Naive thymus-derived CD8-positive, alpha-beta T cell (primary cell): ENCODE results near the gene RAET1E. TPM values are rescaled to one million over a fixed set of nuclear protein-coding genes. Genes with fewer than 3 reads are reported as not detected.
"Not testable (repeated sequence)": the region's sequence is repeated elsewhere in the genome, so short reads cannot be mapped to it uniquely, and the experiment has no call there.

Experiments used
- ATAC-seq, 2 donors: fragments of 150-1000 bp; cut with Tn5 transposase in 1 of 2; sonication (Bioruptor Pico), chemical (Tn5 transposase) in 1 of 2; 1 replicate in 1 of 2; 2 replicates in 1 of 2; pipeline ENCODE4 v1.10.0; 2021; ENCODE audit warnings: mild to moderate bottlenecking in 2 of 2, moderate library complexity in 2 of 2
- POLR2A ChIA-PET: fragments of 350-600 bp; sonication (Branson Sonifier 250); formaldehyde crosslinking; loops from one replicate; lab custom pipeline; 2021; ENCODE audit warnings: antibody characterized with exemption; lab: Charles Lee
- DNase-seq, 10 donors: peaks; one replicate each; pipeline versions ENCODE4 v3.0.0 to v3.0.0-alpha.2; 2020 to 2022
- H3K27ac Mint-ChIP-seq, 10 donors: one replicate each; pipeline ENCODE4 v1.8.0; 2020 to 2022; ENCODE audit warnings: mild to moderate bottlenecking in 10 of 10, mixed read lengths in 10 of 10, moderate library complexity in 4 of 10, inconsistent platforms in 1 of 10
- H3K27me3 Mint-ChIP-seq, 5 donors: one replicate each; pipeline ENCODE4 v1.8.0; 2021 to 2022; ENCODE audit warnings: mixed read lengths in 5 of 5
- H3K36me3 Mint-ChIP-seq, 3 donors: one replicate each; pipeline ENCODE4 v1.8.0; 2020 to 2022; ENCODE audit warnings: mixed read lengths in 3 of 3, mild to moderate bottlenecking in 2 of 3, inconsistent platforms in 1 of 3
- H3K4me1 Mint-ChIP-seq, 4 donors: one replicate each; pipeline ENCODE4 v1.8.0; 2021 to 2022; ENCODE audit warnings: mixed read lengths in 4 of 4
- H3K4me3 Mint-ChIP-seq, 10 donors: one replicate each; pipeline ENCODE4 v1.8.0; 2020 to 2022; ENCODE audit warnings: mild to moderate bottlenecking in 10 of 10, mixed read lengths in 10 of 10, moderate library complexity in 6 of 10, inconsistent platforms in 1 of 10
- H3K9me3 Mint-ChIP-seq, 9 donors: one replicate each; pipeline ENCODE4 v1.8.0; 2020 to 2022; ENCODE audit warnings: mixed read lengths in 9 of 9, mild to moderate bottlenecking in 3 of 9, inconsistent platforms in 1 of 9, moderate library complexity in 1 of 9
- polyA plus RNA-seq, 3 donors: library from polyadenylated mRNA; unstranded; fragments of 300-500 nt; fragmentation: Illumina TruSeq; gene quantifications; one replicate each; pipeline ENCODE4 v1.2.3, GENCODE V29; 2021
- total RNA-seq, 8 experiments: library from RNA in 2 of 8; stranded (reverse) in 2 of 8; gene quantifications; one replicate each; pipeline ENCODE4 v1.2.3 and lab custom pipeline; 2021 to 2026

The RAET1E gene
- total and polyA plus RNA-seq, 5 experiments from 2014 or later: not detected

DNA sequence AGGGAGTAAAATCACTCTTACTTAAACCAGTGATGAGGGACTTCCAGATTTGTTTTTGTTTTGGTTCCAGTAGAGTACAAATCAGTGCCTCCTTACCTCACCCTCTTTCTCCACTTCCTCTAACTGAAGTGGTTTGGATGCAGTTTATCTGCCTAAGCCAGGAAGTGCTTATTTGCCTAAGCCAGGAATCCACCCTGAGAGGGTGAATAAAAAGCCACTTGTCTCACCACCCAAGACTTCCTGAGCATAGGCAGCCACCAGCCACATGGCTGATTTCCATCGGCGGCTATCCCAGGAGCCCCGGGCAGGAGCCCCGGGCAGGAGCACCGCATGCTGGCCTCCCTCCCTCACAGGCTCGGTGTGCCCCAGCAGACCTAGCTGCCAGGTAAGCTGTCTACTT lies 45.7 kb downstream of the RAET1E start:
- Mint-ChIP-seq H3K9me3 (no peaks in the 10 kb centered on the region), H3K36me3 (peaks cover 0 to 6% (median 0%) of the 10 kb centered on the region in 3 donors), H3K4me1 (peaks cover 2 to 20% (median 8%) of the 10 kb centered on the region in 4 donors), H3K27ac (no peak overlapping the region), H3K27me3 (peaks cover 0 to 26% (median 3%) of the 10 kb centered on the region in 5 donors), H3K4me3 (no peak overlapping the region)
- ATAC-seq (peak in 1 of 2 donors; percentile 65), DNase-seq (no peak)
- POLR2A ChIA-PET: no interaction called here

DNA sequence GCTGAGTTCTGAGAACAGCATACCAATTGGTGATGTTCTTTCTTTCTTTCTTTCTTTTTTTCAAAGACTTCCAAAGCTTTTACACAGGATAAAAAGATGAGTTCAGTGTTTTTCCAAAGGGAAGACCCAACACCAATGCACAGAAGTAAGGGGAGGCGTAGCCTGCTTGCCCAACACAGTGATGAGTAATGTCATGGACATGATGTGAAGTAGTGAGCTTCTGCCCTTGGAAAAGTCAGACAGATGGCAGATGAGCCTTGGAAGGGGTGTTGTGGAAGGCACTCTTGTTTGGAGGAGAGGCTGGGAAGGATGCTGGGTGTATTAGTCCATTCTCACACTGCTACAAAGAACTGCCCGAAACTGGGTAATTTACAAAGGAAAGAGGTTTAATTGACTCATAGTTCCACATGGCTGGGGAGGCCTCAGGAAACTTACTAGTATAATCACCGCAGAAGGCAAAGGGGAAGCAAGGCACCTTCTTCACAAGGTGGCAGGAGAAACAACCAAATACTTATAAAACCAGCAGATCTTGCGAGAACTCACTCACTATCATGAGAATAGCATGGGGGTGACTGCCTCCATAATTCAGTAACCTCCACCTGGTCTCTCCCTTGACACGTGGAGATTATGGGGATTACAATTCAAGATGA lies 46.3 kb downstream of the RAET1E start:
- Mint-ChIP-seq H3K36me3 (peaks cover 0 to 6% (median 0%) of the 10 kb centered on the region in 3 donors), H3K4me1 (peaks cover 2 to 20% (median 8%) of the 10 kb centered on the region in 4 donors), H3K4me3 (peak overlapping the region in 1 of 10 donors; percentile 21), H3K9me3 (no peaks in the 10 kb centered on the region), H3K27me3 (peaks cover 0 to 20% (median 3%) of the 10 kb centered on the region in 5 donors), H3K27ac (peak overlapping the region in 1 of 10 donors; percentile 20)
- DNase-seq: no peak
- ATAC-seq: no peak
- POLR2A ChIA-PET: no interaction called here

DNA sequence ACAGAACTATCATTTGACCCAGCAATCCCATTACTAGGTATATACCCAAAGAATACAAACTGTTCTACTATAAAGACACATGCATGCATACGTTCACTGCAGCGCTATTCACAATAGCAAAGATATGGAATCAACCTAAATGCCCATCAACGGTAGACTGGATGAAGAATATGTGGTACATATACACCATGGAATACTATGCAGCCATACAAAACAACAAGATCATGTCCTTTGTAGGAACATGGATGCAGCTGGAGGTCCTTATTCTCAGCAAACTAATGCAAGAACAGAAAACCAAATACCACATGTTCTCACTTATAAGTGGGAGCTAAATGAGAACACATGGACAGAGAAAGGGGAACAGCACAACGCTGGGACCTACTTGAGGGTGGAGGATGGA lies 49.6 kb downstream of the RAET1E start:
- DNase-seq, POLR2A ChIA-PET, H3K4me3 Mint-ChIP-seq, ATAC-seq, H3K36me3 Mint-ChIP-seq, H3K27ac Mint-ChIP-seq, H3K27me3 Mint-ChIP-seq, H3K9me3 Mint-ChIP-seq: not testable (repeated sequence)
- peaks cover 2 to 20% (median 8%) of the 10 kb centered on the region in 4 donors for H3K4me1 Mint-ChIP-seq

Other genes starting within 250 kb of the RAET1E start
- 10 to 100 TPM; 16.2 to 16.6 TPM for gene KATNA1, start 249.4 kb downstream of the RAET1E start, total RNA-seq
- 10 to 100 TPM; 17.3 to 24.9 (median 18.9) TPM for gene KATNA1, start 249.4 kb downstream of the RAET1E start, polyA plus RNA-seq
- gene LATS1, start 180.0 kb downstream of the RAET1E start, total RNA-seq: 10 to 100 TPM; 45.1 to 55.7 TPM
- 10 to 100 TPM in 2 of 3 donors, 1 to 10 TPM in 1; 6.8 to 14.2 (median 14.1) TPM for gene LATS1, start 180.0 kb downstream of the RAET1E start, polyA plus RNA-seq
- gene NUP43, start 151.6 kb downstream of the RAET1E start, total RNA-seq: 10 to 100 TPM; 62.0 to 66.1 TPM
- gene NUP43, start 151.6 kb downstream of the RAET1E start, polyA plus RNA-seq: 1 to 10 TPM; 2.4 to 6.3 (median 5.9) TPM
- gene PCMT1, start 148.4 kb downstream of the RAET1E start, total RNA-seq: 10 to 100 TPM; 53.4 to 54.8 TPM
- gene PCMT1, start 148.4 kb downstream of the RAET1E start, polyA plus RNA-seq: 100 to 1,000 TPM; 141 to 148 (median 145) TPM
- 1 to 10 TPM; 1.4 to 1.8 TPM for gene LRP11, start 33.8 kb downstream of the RAET1E start, total RNA-seq
- gene LRP11, start 33.8 kb downstream of the RAET1E start, polyA plus RNA-seq: under 1 TPM; 0.33 to 0.43 (median 0.37) TPM
- gene RAET1G, start 25.0 kb upstream of the RAET1E start, total RNA-seq: not detected
- gene RAET1G, start 25.0 kb upstream of the RAET1E start, polyA plus RNA-seq: not detected
- not detected for gene ULBP2, start 43.9 kb upstream of the RAET1E start, total RNA-seq
- gene ULBP2, start 43.9 kb upstream of the RAET1E start, polyA plus RNA-seq: under 1 TPM in 2 of 3 donors, not detected in 1; 0.37 to 0.41 TPM
- under 1 TPM in 1 of 2 experiments, not detected in 1; 0.16 TPM for gene ULBP1, start 65.8 kb upstream of the RAET1E start, total RNA-seq
- gene ULBP1, start 65.8 kb upstream of the RAET1E start, polyA plus RNA-seq: not detected
- gene RAET1L, start 127.4 kb upstream of the RAET1E start, total RNA-seq: not detected
- not detected for gene RAET1L, start 127.4 kb upstream of the RAET1E start, polyA plus RNA-seq
- under 1 TPM in 1 of 2 experiments, not detected in 1; 0.93 TPM for gene ULBP3, start 171.0 kb upstream of the RAET1E start, total RNA-seq
- 1 to 10 TPM in 1 of 3 donors, under 1 TPM in 1, not detected in 1; 0.40 to 1.3 TPM for gene ULBP3, start 171.0 kb upstream of the RAET1E start, polyA plus RNA-seq
- not detected for gene PPP1R14C, start 244.9 kb upstream of the RAET1E start, total RNA-seq
- gene PPP1R14C, start 244.9 kb upstream of the RAET1E start, polyA plus RNA-seq: under 1 TPM in 1 of 3 donors, not detected in 2; 0.24 TPM